Left cardiac atrium (tissue), 4 donors: ENCODE results near the gene ENOX1. TPM values are rescaled to one million over a fixed set of nuclear protein-coding genes. Genes with fewer than 3 reads are reported as not detected.
A peak's percentile ranks its signal among the peaks of the same experiment; 100 is the strongest.

Source experiments
- ATAC-seq, 2 donors: fragments of 200-7000 bp; cut with Tn5 transposase; one replicate each; pipeline ENCODE4 v1.9.1; 2020; ENCODE audit warnings: mild to moderate bottlenecking in 2 of 2, moderate library complexity in 2 of 2
- DNase-seq: peaks from one replicate; pipeline ENCODE4 v3.0.0-alpha.2; 2020
- intact Hi-C, 2 donors: fragments of 100-400 bp; cut with DNase I; formaldehyde crosslinking; loops; one replicate each; pipeline versions ENCODE4 v1.14.1 to v1.15.1; 2022 to 2023
- total RNA-seq, 2 donors: library from RNA; stranded (reverse); fragmentation: NEBNext Ultra II Directional; extraction: Animal tissue kit (Norgen Biotek cat#: 25700); gene quantifications; one replicate each; pipeline ENCODE4 v1.2.1, GENCODE V29; 2021
- donor health status: DM: no; HTN: yes; CAD: no.
- donor health status: DM: no; HTN: yes; CAD: no; lungs with severe emphysema.
- donor health status: DM: yes; HTN: yes; CAD: no.
- donor health status: Dilated cardiomyopathy.

The ENOX1 gene
- total RNA-seq, 2 donors from 2014 or later = 1.7 to 2.0 TPM

DNA sequence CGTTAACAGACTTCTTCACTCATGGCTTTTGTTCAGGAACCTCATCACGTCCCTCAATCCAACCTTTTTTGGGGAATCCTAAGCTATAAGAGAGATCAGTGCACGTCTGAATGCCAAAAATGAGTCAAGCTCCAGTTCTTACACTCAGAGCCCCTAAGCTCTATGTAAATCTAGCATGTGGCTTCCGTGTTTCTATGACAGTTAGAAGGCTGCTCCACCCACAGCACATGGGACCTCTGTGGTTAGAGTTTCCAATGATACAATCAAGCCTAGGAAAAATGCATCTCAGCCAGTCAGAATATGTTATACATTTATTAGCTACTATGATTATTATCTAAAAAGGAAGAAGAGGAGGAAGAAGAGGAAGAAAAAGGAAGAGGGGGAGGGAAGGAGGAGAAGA, 135.9 kb downstream of the ENOX1 start:
- no peak for ATAC-seq
- intact Hi-C loops = no loop called here
- DNase-seq = no peak

DNA sequence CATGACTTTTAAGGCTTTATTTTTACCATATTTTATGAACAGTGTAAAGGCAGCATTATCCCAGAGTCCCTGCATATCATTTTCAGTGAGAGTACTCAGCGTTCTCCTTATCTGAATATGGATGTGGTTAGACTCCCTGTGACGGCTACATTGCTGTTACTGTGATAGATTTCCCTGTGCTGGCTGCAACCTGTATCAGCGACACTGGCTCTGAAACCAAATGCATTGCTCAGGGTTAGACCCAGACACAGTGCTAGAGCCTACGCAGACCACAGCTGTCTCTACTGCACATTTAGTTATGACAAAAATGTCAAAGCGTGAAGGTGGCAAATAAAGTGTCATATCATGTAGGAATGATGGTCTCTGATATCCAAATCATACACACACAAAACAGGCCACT, 138.0 kb downstream of the ENOX1 start:
- DNase-seq = no peak
- intact Hi-C loops = no loop called here
- ATAC-seq = peak in 1 of 2 donors; percentile 33

DNA sequence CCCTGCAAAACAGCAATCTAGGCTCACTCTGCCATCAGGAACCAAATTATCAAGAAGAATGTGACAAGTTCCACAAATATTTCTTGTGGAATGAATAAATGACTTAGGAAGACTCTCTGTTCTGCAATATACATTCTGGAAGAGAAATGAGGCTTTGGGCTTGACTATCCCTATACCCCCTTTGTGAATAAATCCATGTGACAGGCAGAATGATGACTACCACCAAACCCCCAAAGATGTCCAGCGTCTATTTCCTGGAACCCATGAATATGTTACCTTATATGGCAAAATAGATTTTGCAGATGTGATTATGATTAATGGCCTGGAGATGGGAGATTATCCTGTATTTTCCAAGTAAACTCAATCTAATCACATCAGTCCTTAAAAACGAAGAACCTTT, 139.3 kb downstream of the ENOX1 start:
- DNase-seq (no peak), ATAC-seq (no peak)
- intact Hi-C loops = no loop called here

DNA sequence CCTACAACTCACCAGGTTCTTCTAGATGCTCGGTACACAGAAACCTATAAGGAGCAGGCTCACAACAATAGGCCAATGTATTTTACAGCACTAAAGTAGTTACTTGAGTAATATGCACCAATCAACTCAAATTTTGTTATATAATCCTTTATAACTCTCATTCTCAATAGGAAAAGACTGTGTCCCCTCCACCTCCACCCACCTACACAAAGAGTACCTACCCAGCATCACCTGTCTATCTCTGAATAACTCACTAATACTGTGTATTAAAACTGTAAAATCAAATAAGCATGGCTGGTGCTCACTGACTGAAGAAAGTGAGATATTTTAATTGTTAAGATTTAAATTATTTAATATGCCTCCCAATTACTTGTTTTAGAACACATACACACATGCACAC, 146.3 kb downstream of the ENOX1 start:
- ATAC-seq = no peak
- intact Hi-C loops = no loop called here

DNA sequence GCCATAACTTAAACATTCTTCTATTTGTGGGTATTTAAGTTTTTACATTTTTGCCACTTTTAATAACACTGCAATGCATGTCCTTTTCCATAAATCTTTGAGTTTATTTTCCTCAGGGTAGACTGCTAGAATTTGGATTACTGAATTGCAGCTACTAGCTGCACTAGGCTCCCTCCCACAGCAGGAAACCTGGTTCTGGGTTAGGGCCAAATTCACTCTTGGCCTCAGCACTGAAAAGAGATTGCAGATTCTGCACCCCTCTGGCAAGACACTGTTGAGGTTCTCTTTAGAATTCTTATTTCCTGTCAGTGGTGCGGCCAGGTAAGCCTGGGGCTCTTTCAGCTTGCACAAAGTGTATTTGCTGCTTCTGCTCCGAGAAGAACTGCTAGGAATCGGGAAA, 155.7 kb downstream of the ENOX1 start:
- intact Hi-C loops = no loop called here

More for the DNA sequence above, 146.3 kb downstream of the ENOX1 start:
- no peak for DNase-seq

DNA sequence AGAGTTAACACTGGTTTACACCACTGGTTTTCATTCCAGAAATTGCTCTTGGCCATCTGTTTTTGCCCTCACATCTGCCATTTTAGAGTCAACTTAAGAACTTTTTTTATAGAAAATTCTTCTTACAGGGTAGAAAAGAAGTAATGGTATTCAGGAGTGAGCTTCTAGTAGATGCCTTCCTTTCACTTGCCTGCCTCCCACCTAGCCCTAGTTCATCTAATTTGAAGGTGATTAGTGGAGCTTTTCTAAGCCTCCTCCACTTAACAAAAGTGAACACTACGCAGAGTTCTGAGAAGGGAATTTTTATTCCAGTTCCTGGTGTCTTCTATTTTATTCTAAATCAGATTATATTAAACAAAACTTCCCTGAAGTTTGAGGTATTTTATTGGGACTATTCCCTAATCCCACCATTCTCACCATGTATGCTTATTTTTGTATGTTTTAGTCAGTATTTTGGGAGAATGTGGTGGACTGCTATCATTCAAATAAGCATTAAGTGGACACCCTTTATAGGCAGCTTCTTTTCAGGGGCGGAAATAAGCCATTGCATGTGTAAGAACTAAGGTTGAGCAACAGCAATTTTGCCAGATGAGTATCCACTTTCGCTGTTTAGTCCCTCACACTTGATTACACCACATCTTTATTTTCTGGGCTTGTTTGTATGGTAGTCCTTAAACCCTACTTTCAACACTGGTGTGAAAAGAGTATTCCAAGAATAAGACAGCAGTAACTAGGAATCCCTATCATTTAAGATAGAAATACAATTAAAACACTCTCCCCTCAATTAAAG, 156.9 kb downstream of the ENOX1 start:
- DNase-seq (no peak), ATAC-seq (peak in 1 of 2 donors; percentile 41)
- intact Hi-C loops = no loop called here

More for the DNA sequence above, 155.7 kb downstream of the ENOX1 start:
- no peak for ATAC-seq
- no peak for DNase-seq

DNA sequence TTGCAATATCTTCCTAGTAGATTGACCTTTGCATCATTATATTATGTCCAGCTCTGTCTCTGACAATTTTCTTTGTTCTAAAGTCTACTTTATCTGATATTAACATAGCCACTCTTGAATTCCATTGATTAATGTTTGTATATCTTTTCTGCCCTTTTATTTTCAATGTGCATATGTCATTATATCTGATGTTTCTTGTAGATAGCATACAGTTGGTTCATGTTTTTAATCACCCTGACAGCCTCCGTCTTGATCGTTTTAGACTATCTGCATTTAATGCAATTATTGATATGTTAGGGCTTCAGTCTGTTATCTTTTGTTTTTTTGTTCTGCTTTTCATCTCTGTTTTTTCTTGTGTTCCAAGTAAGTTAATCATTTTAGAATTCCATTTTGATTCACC, 159.8 kb downstream of the ENOX1 start:
- ATAC-seq (no peak), DNase-seq (no peak)
- intact Hi-C loops = no loop called here

DNA sequence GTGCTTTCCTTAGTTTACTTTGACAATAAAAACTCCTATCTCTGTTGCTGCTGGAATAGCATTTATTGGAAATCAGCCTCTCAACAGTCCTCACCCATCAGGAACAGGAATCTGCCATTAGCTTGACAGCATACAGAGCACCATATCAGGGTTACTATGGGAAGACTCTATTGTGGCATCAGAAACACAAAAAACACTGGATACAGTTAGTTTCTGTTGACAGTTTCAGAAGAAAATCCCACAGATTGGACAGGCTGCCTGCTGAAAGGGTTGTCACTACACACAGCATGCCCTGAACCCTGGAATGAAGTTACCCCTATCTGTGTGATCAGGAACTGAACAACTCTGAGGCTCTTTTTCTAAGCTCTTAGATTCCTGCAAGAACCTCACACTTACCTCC, 172.7 kb downstream of the ENOX1 start:
- DNase-seq (no peak), ATAC-seq (no peak)
- intact Hi-C loops = no loop called here

DNA sequence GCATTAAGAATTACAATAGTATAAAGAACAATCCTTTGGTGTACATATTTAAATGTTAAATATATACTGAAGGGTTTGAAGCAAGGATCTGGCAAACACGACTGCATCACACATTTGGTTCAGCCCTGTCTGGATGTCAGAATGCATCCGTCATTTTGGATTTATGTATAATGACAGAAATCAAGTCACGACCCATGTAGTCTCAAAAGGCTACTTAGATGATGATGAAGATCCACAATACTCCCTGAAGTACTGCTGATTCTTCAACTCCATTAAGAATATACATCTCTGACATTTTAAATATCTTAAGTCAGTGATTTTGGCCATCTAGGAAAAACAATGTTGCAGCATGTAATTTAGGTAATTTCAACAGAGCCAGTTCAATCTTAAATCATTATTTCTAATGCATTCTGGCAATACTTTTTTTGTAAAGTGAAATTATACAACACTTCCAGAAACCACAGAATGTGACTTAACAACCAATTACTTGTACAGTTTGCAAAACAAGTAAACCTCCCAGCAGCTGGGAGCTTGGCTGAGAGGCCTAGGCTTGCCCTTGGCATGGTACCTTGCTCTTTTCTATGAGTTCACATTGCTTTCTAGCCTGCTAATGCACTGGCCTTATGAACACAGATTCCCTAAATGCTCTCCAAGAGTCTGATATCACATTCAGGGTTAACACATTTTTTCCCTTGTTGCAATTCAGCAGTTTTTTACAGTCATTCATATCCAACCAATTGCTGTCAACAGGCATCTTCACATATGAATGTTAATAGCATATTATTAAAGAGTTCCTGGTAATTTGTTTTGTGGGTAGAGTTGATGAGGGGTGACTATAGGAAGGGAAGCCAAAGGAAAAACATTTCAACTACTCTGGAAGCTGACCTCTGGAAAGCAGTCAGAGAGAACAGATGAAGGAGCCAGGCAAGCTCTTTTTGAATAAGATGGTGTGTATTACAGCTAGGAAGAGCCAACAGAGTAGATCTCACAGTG, 175.2 kb downstream of the ENOX1 start:
- intact Hi-C loops = no loop called here
- ATAC-seq (peak in 1 of 2 donors; percentile 57), DNase-seq (no peak)

DNA sequence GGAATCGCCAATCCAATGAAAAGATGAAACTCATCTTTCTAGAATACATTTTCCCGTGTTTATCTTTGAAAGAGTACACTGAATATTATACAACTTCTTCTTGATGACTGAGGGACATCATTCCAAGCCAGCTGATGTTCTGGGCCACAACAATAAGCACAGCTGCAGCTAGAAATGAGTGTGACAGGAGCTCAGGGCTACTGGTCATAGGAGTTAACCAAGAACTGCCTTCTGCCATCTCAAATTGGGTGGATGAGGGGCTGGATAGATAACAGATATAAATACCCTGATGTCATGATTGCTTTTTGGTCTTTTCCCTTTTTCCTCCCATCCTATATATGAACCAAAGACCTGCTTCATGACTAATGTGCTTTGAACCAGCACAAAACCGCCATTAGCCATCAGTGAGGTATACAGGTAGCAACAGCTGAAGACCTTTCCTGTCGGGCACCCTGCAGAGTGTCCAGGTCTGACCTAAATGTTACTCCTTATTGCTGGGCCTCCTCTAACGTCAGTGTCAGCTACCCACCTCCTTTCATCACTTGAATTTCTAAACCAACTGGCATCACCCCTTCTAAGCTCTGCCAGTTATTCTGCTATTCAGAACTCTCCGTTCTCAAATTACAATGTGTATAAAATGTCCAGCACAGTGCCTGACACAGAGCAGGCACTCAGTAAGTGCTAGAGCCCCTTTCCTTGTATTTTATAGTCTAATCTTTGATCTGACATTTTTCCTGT, 178.2 kb downstream of the ENOX1 start:
- no peak for DNase-seq
- peak in 1 of 2 donors; percentile 84 for ATAC-seq
- intact Hi-C loops = no loop called here

DNA sequence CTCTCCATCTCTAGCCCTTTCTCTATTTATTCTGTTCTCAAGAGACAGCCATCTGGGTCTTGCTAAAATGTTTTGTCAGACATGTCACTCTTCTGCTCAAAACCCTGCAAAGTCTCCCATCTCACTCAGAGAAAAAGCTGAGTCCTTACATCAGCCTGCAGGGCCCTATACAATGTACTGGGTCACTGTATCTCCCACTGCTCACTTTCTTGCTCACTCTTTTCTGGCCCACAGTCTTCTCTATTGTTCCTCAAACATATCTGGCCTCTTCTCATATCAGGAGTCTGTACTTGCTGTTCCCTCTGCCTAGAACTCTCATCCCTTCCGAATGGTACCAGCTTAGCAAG, 189.2 kb downstream of the ENOX1 start:
- ATAC-seq (no peak), DNase-seq (no peak)
- intact Hi-C loops = no loop called here

DNA sequence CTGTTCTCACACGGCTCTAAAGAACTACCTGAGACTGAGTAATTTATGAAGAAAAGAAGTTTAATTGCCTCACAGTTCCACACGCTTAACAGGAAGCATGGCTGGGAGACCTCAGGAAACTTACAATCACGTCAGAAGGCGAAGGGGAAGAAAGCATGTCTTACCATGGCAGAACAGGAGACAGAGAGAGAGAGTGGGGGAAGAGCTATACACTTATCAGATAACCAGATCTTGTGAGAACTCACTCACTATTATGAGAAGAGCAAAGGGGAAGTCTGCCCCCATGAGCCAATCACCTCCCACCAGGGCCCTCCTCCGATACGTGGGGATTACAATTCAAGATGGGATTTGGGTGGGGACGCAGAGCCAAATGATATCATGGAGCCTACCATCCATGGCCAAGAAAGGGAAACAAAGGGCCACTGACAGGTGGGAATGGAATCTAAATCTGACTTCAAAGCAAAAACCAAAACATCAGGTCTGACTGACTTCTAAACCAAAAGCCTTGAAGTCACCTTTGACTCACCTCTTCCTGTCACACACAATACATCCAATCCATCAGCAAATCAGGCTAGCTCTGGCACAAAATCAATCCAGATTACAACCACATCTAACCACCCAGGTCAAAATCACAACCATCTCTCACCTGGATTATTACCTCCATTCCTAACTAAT, 189.7 kb downstream of the ENOX1 start:
- DNase-seq (no peak), ATAC-seq (no peak)
- intact Hi-C loops = no loop called here

DNA sequence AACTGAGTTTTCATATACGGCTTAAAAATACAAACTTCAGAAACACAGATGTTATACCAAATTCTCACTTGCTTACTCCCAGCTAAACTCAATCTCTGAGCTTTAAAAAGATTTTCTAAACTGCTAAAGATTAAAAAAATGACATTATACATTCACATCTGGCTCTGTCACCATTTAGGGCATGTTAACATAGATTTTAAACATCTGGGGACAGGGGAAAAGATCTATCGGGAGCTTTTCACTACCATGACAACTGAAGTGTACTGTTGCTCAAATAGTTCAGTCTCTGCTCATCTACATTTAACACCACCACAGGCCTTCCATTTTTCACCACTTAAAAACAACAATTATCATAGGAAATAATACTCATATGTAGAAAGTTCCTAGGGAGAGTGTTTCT, 190.8 kb downstream of the ENOX1 start:
- DNase-seq = no peak
- intact Hi-C loops = no loop called here
- no peak for ATAC-seq

DNA sequence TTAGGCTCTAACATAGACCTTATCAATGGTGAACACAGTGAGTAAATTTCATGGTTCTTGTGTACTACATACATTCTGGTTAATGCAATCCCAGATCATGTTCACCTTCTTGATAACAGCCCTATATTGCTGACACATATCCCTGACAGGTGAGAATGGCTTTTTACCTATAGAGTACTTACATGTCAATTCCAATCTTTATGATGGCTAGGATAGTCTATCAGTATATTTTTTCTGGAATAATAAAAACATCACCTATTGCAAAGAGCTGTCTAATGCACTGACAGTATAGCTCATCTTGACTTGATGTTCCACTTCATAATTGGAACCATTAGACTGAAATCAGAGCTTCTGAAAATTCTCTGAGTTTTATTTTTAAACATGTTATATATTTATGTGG, 199.4 kb downstream of the ENOX1 start:
- ATAC-seq (no peak), DNase-seq (no peak)
- intact Hi-C loops = no loop called here

DNA sequence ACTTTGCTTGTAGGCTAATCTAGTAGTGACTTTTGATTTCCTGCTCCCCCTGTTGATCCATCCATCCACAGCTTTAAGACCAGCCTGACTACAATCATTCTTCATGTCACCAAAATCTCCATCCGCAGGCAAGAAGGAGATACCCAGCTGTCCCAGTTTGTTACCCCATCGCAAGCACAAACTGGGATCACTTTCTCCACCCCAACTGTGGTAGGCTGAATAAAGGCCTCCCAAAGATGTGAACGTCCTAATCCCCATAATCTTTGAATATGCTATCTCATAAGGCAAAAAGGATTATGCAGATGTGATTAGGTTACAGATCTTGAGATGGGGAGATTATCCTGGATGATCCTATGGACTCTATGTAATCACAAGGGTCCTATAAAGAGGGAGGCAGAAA, 202.0 kb downstream of the ENOX1 start:
- DNase-seq = no peak
- intact Hi-C loops = no loop called here
- no peak for ATAC-seq

DNA sequence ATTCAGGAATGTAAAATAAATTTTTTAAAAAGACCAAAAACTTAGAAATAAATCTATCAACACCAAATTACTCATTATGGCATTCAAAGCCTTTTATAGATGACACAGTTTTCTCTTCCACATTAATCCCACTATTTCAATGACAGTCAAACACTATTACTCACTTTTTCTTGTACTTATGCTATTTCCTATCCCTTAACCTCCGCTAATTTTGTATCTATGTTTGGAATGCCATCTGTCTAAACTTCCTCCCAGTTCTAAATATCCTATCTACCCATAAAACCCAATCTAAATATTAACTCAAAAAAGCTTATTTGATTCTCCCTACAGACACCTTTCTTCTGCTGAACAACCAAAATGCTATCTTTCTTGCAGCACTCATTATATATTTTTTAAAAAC, 203.5 kb downstream of the ENOX1 start:
- DNase-seq = no peak
- ATAC-seq = no peak
- intact Hi-C loops = no loop called here

DNA sequence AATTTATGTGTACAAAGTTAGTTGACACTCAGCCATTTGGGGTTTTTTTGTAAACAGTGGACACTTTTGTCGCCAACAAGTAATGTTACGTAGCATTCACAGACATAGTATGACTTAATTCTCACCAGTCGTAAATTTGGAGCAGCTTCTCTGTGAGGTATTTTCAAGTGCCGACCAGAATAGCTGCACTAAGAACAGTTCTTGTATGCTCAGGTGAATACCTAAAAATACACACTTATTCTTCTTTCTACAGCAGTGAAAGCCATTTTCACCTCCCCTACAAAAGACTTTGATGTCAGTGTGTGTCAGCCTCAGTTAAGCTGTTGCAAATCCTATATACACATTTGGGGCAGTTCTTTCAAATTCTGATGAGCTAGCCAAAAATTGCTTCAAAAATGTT, 206.5 kb downstream of the ENOX1 start:
- intact Hi-C loops = no loop called here
- no peak for ATAC-seq
- DNase-seq = no peak

DNA sequence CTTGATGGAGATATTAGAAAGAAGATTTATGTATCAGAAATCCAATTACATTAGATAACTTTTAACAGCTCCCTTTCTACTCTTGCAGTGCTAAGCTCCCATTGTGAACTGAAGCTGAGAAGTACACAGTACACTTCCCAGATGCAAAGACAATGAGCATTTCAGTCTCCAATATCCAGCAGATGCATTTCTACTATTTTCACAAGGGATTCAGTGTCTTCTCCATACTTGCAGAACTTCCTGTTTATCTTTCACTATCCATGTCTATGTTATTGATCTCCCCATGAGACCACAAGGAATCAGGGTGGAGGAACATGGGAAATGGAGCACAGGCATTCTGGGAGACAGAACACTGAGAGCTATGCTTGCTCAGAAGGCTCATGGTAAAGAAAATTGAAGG, 207.5 kb downstream of the ENOX1 start:
- intact Hi-C loops = no loop called here
- ATAC-seq (no peak), DNase-seq (no peak)

DNA sequence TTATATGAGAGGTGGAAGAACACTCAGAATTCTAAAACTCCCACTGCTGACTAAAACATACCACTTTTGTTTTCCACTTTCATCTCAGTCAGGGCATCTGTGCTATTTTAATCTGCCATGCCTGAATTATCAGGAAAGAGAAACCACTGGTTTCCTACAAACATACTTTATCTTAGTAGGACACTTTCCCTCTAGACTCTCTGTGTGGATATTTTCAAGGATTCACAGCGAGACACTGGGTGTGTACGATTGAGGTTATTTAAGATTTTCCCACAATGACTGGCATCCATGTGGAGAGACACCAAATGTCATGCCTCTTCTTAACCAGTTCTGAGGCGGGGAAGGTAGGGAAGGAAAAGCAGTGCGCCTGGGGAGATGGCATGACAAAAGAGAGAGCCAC, 212.2 kb downstream of the ENOX1 start:
- DNase-seq = no peak
- intact Hi-C loops = no loop called here

More for the DNA sequence above, 212.2 kb downstream of the ENOX1 start:
- no peak for ATAC-seq
